Measurements from ENCODE around the gene VPS37C. TPM values are rescaled to one million over a fixed set of nuclear protein-coding genes. Genes with fewer than 3 reads are reported as not detected.
A peak's percentile ranks its signal among the peaks of the same experiment; 100 is the strongest.
"Not testable (repeated sequence)": the region's sequence is repeated elsewhere in the genome, so short reads cannot be mapped to it uniquely, and the experiment has no call there.

The VPS37C gene
- 9.7 and 14.1 TPM in 2 replicates for total RNA-seq

DNA sequence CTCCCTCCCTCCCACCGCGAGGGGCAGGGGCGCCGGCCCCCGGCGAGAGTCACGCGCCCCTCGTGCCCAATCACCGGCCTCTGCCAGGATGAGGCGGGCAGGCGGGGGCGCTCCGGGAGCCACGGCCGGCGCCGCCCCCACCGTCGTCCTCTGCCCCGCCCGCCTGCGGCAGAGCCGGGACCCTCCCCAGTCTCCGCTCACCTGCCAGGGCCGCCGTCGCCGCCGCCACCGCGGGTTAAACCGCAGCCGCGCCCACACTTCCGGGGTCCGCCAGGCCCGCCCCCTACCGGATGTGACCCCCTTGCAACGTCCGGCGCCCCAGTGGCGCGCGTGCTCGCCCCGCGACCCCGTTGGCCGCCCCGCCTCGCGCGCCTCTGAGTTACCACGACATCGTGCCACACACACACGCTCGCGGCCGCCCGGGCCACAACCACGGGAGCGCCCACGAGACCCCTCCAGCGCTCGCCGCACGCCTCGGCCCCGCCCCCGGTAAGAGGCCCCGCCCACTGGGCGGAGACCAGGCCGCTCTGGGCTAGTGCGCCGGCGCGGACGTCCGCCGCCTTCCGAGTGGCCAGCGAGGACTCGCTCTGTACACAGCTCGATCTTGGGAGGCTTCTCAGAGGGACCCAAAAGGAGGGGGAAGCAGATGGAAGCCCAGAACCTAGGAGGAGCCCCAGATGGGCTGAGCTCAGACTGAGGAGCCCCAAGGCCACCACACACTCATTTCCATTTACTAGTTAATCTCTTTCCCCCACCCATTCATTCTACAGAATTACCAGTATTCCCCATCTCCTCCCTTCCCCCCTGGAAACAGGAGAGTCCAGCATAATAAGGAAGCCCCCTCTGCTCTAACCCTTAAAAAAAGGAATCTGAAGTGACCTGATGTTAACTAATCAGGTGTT, at the start of gene VPS37C:
Gene VPS37C, minus strand, starts transcription at position 237 of the 902 bp plus-strand sequence. CDS start 22,597 bp downstream, outside the sequence.
- DNase-seq = peak; percentile 92

- not testable (repeated sequence) for DNase-seq
Measured at GRCh38 chr11:61210629-61211028, 49.4 kb upstream of the VPS37C start.

GRCh38 chr11:61207636-61208310, 46.5 kb upstream of the VPS37C start:
- DNase-seq = not testable (repeated sequence)

GRCh38 chr11:61204502-61205059, 43.4 kb upstream of the VPS37C start:
- DNase-seq = not testable (repeated sequence)

- DNase-seq = not testable (repeated sequence)
Measured at GRCh38 chr11:61203873-61204272, 42.6 kb upstream of the VPS37C start.

GRCh38 chr11:61202950-61203746, 41.9 kb upstream of the VPS37C start, which contains the start of gene PGA3:
PGA3 (plus strand) TSS chr11:61203515; CDS start chr11:61203565, 50 bp downstream.
- not testable (repeated sequence) for DNase-seq

DNA sequence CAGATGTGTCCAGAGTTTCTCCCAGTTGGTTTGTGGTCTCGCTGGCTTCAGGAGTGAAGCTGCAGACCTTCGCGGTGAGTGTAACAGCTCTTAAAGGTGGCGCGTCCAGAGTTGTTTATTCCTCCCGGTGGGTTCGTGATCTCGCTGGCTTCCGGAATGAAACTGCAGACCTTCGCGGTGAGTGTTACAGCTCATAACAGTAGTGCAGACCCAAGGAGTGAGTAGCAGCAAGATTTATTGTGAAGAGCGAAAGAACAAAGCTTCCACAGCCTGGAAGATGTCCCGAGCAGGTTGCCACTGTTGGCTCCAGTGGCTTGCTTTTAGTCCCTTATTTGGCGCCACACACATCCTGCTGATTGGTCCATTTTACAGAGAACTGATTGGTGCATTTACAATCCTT, 40.2 kb upstream of the VPS37C start:
- no peak for DNase-seq

- DNase-seq = no peak
Measured at GRCh38 chr11:61198948-61199523, 37.8 kb upstream of the VPS37C start.

- no peak for DNase-seq
Measured at GRCh38 chr11:61198361-61198760, 37.1 kb upstream of the VPS37C start.

- DNase-seq = no peak
Measured at GRCh38 chr11:61195719-61196118, 34.5 kb upstream of the VPS37C start.

- no peak for DNase-seq
Measured at GRCh38 chr11:61194981-61195695, 33.9 kb upstream of the VPS37C start.

DNA sequence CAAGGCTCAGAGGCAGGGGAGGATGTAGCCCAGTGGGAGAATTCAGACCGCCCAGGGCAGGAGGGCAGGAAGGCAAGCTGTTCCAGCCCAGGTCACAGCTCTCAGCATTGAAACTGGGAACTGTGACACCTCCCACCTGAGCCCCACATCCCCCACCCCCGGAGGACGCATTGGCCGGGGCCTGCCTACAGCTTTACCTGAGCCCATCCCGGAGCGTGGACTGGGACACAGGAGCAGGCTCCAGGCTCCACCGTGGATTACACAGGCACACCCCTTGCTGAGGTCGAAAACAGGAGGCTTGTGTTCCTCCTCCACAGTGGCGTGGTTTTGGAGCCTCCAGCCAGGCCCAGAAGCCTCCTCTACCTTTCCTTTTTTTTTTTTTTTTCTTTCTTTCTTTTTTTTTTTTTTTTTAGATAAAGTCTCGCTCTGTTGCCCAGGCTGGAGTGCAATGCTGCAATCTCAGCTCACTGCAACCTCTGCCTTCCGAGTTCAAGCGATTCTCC, 33.0 kb upstream of the VPS37C start:
- DNase-seq = no peak

DNA sequence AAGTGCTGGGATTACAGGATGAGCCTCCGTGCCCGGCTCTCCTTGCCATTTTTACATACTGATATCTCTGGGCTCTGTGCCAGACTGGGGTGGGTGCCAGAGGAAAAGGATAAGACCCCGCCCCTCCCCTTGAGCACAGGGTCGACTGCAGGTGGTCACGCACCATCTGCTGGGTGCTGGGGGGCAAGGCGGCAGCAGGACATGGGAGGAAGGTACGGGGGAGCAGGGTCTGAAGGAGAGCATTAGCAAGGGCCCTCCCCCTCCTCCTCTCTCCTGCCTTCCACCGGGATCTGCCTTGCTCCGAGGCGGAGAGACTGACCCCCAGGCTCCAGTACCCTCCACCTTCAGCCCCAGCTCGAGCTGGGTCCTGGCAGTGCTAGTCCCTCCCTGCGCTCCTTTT, 32.4 kb upstream of the VPS37C start:
- DNase-seq = no peak

- no peak for DNase-seq
Measured at GRCh38 chr11:61189933-61190332, 28.7 kb upstream of the VPS37C start.

GRCh38 chr11:61187505-61188130, 26.4 kb upstream of the VPS37C start:
- DNase-seq = peak; percentile 90

GRCh38 chr11:61186504-61186903, 25.3 kb upstream of the VPS37C start:
- no peak for DNase-seq

- DNase-seq = no peak
Measured at GRCh38 chr11:61183645-61184044, 22.4 kb upstream of the VPS37C start.

DNA sequence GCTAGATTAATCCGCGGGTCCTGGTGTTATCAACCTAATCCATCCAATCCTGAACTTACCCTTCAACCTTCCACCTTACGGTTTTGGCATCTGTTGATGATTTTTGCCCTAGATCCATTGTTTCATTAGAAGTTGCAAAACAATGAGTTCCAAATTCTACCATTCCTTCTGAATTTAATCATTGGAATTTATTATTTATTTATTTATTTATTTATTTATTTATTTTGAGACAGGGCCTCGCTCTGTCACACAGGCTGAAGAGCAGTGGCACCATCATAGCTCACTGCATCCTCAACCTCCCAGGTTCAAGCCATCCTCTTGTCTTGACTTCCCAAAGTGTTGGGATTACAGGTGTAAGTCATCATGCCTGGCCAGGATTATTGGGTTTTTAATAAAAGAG, 20.3 kb upstream of the VPS37C start:
- no peak for DNase-seq

GRCh38 chr11:61180205-61180604, 19.0 kb upstream of the VPS37C start:
- not testable (repeated sequence) for DNase-seq

GRCh38 chr11:61176446-61176845, 15.2 kb upstream of the VPS37C start:
- no peak for DNase-seq

- no peak for DNase-seq
Measured at GRCh38 chr11:61174949-61175348, 13.7 kb upstream of the VPS37C start.

All from dermis blood vessel endothelial cell (primary cell).